Activated naive CD4-positive, alpha-beta T cell treated with anti-CD3 and anti-CD28 coated beads, Interleukin-2, amount 50 U/mL, for 72 hours (primary cell): ENCODE results near the gene RNF150. TPM values are rescaled to one million over a fixed set of nuclear protein-coding genes. Genes with fewer than 3 reads are reported as not detected.

Experiments used
- ATAC-seq, 2 donors: fragments of 150-1000 bp; cut with Tn5 transposase; 2 replicates each; pipeline ENCODE4 v1.10.0; 2021; ENCODE audit warnings: mild to moderate bottlenecking in 2 of 2, moderate library complexity in 2 of 2
- DNase-seq, 2 donors: peaks; one replicate each; pipeline ENCODE4 v3.0.0; 2021 to 2022; ENCODE audit warnings: low spot score in 2 of 2
- H3K27ac Mint-ChIP-seq, 2 donors: one replicate each; pipeline ENCODE4 v1.8.0; 2022; ENCODE audit warnings: mild to moderate bottlenecking in 2 of 2, mixed read lengths in 2 of 2
- H3K36me3 Mint-ChIP-seq, 2 donors: one replicate each; pipeline ENCODE4 v1.8.0; 2022; ENCODE audit warnings: mixed read lengths in 2 of 2
- H3K9me3 Mint-ChIP-seq, 2 donors: one replicate each; pipeline ENCODE4 v1.8.0; 2022; ENCODE audit warnings: mixed read lengths in 2 of 2
- total RNA-seq, 2 donors: library from RNA; stranded (reverse); gene quantifications; one replicate each; pipeline ENCODE4 v1.2.3, GENCODE V29; 2022

The RNF150 gene
- total RNA-seq, 2 donors from 2014 or later, result 0.08 TPM; not detected in 1

DNA sequence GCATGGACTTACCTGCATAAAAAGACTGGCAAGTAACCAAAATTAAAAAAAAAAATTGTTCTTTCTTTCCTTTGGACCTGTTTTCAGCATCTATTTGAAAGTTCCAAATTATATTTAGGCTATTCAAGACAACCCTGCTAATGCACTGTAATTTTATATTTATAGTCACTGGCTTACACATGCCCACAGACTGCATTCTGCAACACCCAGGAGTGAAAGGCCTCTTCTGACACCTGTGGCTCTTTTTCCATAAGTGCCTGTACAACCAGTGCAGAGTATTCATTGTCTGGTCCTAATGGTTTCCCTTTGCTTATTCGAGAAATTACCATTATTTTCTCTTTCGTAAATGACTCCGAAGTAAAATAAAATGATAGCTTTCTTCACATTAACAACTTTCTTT is 143.3 kb downstream of the RNF150 start:
- ATAC-seq, result no peak
- H3K36me3 Mint-ChIP-seq, result no peaks in the 10 kb centered on the region

DNA sequence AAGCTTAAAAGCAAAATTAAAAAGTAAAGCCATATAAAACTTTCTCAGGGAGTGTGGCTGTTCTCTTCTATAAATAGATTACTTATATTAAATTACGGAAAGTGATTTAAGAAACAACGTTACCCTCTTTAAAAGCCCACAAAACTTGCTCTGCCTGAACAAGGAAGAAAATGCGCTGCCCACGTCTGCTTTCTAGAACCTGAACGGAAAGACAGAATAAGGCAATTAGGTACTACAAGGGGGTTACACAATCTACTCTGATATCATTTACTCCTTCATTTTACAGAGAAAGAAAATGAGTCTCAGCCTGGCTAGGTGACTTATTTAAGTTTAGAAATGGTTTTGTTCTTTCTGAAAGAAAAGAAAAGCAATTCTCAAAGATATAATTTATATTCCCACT is 147.2 kb downstream of the RNF150 start:
- Mint-ChIP-seq H3K9me3 (no peaks in the 10 kb centered on the region), H3K36me3 (no peaks in the 10 kb centered on the region), H3K27ac (no peak overlapping the region)
- no peak for ATAC-seq
- DNase-seq, result no peak

More for the DNA sequence above, 143.3 kb downstream of the RNF150 start:
- DNase-seq, result no peak
- H3K27ac Mint-ChIP-seq, result no peak overlapping the region
- no peaks in the 10 kb centered on the region for H3K9me3 Mint-ChIP-seq

- ATAC-seq, result no peak
- Mint-ChIP-seq H3K27ac (no peak overlapping the region), H3K9me3 (no peaks in the 10 kb centered on the region), H3K36me3 (no peaks in the 10 kb centered on the region)
- no peak for DNase-seq
Observed at GRCh38 chr4:140982613-140983340, 150.5 kb downstream of the RNF150 start.

- no peaks in the 10 kb centered on the region for H3K36me3 Mint-ChIP-seq
- no peak for DNase-seq
- H3K27ac Mint-ChIP-seq, result no peak overlapping the region
- peaks cover 0 to 7% of the 10 kb centered on the region in 2 donors for H3K9me3 Mint-ChIP-seq
- ATAC-seq, result no peak
Observed at GRCh38 chr4:140980426-140981200, 152.7 kb downstream of the RNF150 start.

GRCh38 chr4:140976768-140977167 is 156.5 kb downstream of the RNF150 start:
- H3K36me3 Mint-ChIP-seq, result no peaks in the 10 kb centered on the region
- H3K9me3 Mint-ChIP-seq, result peaks cover 0 to 7% of the 10 kb centered on the region in 2 donors
- H3K27ac Mint-ChIP-seq, result no peak overlapping the region
- DNase-seq, result no peak
- ATAC-seq, result no peak

DNA sequence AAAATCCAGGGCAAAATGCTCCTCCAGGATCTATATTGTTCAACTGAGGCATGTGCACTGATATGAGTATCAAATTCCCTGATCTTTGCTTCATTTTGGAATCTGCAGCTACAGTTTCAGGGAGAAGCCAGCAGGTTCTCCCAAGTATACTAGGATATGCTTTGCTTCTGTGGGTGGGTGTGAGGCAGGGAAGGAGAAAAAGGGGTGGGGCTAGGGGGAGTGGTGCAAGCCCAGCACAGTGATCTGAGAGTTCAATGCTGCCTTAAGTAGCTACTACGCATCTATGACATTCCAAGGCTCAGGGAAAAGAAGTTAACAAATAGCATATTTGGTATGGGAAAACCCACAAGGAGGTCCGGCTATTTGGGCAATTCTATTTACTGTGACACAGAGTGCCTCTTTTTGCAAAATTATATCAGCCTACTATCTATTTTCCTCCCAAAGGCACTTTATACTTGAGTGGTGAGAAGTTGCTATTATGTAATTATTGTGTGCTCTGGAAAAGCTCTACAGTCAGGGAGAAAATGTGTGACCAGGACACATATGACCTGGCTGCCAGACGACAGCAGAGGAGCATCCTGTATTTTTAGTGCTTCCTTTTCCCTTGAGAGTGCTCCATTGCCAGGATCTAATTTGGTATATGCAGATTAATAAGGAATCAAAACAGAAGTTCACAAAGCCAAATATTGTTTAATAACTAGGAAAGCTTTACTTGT is 162.0 kb downstream of the RNF150 start:
- Mint-ChIP-seq H3K9me3 (peaks cover 0 to 3% of the 10 kb centered on the region in 2 donors), H3K27ac (no peak overlapping the region), H3K36me3 (no peaks in the 10 kb centered on the region)
- ATAC-seq (no peak), DNase-seq (no peak)

- H3K27ac Mint-ChIP-seq, result no peak overlapping the region
- ATAC-seq, result no peak
- H3K36me3 Mint-ChIP-seq, result no peaks in the 10 kb centered on the region
- DNase-seq, result no peak
- H3K9me3 Mint-ChIP-seq, result no peaks in the 10 kb centered on the region
Observed at GRCh38 chr4:140969296-140969695, 164.0 kb downstream of the RNF150 start.

GRCh38 chr4:140968371-140968770 is 164.9 kb downstream of the RNF150 start:
- no peak for DNase-seq
- no peaks in the 10 kb centered on the region for H3K36me3 Mint-ChIP-seq
- no peaks in the 10 kb centered on the region for H3K9me3 Mint-ChIP-seq
- no peak overlapping the region for H3K27ac Mint-ChIP-seq
- ATAC-seq, result no peak

DNA sequence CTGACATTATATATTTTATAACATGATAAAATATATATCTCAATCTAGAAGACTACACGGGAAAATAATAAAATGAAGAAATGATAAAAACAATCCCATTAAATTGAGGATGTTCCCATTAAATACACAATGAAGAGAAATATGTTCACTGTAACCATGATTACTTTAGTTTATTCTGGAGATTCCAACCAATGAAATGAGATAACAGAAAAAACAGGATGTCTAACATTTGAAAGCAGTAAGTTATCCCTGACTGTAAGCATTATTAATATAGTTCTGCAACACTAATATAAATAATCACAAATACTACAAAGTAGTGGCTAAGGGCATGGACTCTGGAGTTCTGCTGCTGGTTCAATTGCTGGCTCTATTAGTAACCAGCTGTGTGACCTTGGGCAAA is 169.4 kb downstream of the RNF150 start:
- Mint-ChIP-seq H3K36me3 (no peaks in the 10 kb centered on the region), H3K27ac (no peak overlapping the region), H3K9me3 (no peaks in the 10 kb centered on the region)
- ATAC-seq (no peak), DNase-seq (no peak)

DNA sequence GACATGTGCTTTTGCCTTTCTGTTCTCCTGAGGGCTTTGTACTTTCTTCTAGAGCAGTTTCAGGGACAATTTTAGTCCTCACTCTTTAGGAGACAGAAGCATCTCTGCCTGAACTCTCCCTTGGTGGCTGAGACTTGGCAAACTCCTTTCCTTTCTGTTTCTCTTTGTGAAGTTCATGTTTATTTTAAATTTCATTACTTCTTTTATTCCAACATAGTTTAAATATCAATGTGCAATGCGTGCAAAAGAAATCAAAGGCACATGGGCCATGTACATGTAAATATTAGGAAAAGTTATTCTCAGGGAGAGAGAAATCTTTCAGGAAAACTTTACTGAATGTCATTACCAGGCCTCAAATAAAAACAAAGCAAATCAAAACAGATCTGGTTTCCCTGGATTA is 177.6 kb downstream of the RNF150 start:
- H3K9me3 Mint-ChIP-seq, result peaks cover 7 to 10% of the 10 kb centered on the region in 2 donors
- DNase-seq (no peak), ATAC-seq (no peak)
- no peak overlapping the region for H3K27ac Mint-ChIP-seq
- H3K36me3 Mint-ChIP-seq, result peaks cover 0 to 4% of the 10 kb centered on the region in 2 donors

DNA sequence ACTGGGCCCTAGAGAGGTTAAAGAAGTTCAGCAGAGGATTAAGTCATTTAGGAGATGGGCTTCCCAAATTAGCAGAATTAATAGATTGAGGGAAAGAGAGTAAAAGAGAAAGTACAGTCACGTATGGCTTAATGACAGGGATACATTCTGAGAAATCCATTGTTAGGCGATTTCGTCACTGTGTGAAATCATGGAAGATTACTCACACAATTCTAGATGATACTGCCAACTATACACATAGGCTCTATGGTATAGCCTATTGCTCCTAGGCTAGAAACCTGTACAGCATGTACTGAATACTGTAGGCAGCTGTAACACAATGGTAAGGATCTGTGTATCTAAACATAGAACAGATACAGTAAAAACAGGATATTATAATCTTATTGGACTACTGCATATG is 180.6 kb downstream of the RNF150 start:
- H3K36me3 Mint-ChIP-seq, result peaks cover 0 to 4% of the 10 kb centered on the region in 2 donors

DNA sequence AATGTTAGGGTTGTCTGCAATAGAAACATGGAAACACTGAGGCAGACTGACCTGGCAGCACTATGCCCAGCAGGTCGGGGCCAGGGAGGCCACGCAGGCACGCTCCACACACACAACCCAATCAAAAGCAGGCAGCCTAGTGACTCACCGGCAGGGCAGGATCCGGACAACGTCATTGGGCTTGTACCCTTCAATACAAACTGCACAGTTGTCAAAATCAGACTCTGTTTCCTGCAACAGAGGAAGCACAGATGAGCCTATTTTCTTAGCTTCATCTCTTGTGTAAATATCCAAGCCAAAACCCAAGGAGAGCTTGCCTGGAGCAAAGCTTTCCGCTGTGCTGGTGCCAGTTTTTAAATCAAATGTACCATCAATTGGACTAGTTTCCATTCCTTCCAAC is 185.8 kb downstream of the RNF150 start:
- Mint-ChIP-seq H3K9me3 (no peaks in the 10 kb centered on the region), H3K27ac (no peak overlapping the region), H3K36me3 (no peaks in the 10 kb centered on the region)
- no peak for ATAC-seq
- no peak for DNase-seq

More for the DNA sequence above, 180.6 kb downstream of the RNF150 start:
- no peak for DNase-seq
- peaks cover 7 to 10% of the 10 kb centered on the region in 2 donors for H3K9me3 Mint-ChIP-seq
- H3K27ac Mint-ChIP-seq, result no peak overlapping the region
- no peak for ATAC-seq

GRCh38 chr4:140945106-140945505 is 188.2 kb downstream of the RNF150 start:
- DNase-seq, result no peak
- Mint-ChIP-seq H3K9me3 (no peaks in the 10 kb centered on the region), H3K36me3 (no peaks in the 10 kb centered on the region), H3K27ac (no peak overlapping the region)
- no peak for ATAC-seq

DNA sequence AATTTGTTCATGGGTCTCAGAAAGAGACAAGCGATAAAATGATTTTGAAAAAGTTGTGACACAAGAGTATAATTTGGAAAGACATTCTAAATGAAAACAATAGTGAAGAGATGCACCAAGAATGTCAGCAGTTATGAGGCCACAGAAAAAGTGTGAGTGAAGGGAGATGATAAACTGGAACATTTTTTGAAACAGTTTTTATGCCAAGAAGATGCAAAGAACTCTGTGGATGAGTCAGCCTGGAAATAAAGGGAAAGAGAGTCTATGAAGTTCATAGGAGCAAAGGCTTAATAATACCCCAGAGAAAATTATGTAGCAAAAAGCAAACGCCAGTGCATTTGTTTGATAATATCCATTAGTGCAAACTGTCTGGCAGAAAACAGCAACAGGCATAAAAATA is 188.7 kb downstream of the RNF150 start:
- no peak overlapping the region for H3K27ac Mint-ChIP-seq
- DNase-seq (no peak), ATAC-seq (no peak)
- H3K36me3 Mint-ChIP-seq, result no peaks in the 10 kb centered on the region
- H3K9me3 Mint-ChIP-seq, result no peaks in the 10 kb centered on the region

DNA sequence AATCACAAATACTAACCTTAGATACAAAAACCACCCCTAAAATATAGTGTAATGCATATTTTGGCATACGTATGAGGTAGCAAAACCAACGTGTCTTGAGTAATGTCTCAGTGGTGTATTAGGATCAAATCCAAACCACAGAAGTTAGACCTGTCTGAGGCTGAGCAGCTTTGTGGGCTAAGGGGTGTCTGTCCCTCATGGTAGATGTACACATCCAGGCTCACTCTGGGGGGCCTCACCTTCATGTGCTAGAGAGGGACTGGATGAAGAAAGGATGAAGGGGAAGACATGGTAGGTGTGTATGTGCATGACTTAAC is 189.1 kb downstream of the RNF150 start:
- ATAC-seq (no peak), DNase-seq (no peak)
- H3K27ac Mint-ChIP-seq, result no peak overlapping the region
- H3K9me3 Mint-ChIP-seq, result no peaks in the 10 kb centered on the region
- no peaks in the 10 kb centered on the region for H3K36me3 Mint-ChIP-seq

- Mint-ChIP-seq H3K9me3 (no peaks in the 10 kb centered on the region), H3K36me3 (no peaks in the 10 kb centered on the region), H3K27ac (no peak overlapping the region)
- ATAC-seq (no peak), DNase-seq (no peak)
Observed at GRCh38 chr4:140943486-140944198, 189.6 kb downstream of the RNF150 start.

GRCh38 chr4:140940589-140940988 is 192.7 kb downstream of the RNF150 start:
- Mint-ChIP-seq H3K27ac (no peak overlapping the region), H3K9me3 (no peaks in the 10 kb centered on the region)
- DNase-seq, result no peak

More at GRCh38 chr4:140940589-140940988, 192.7 kb downstream of the RNF150 start:
- ATAC-seq, result no peak
- no peaks in the 10 kb centered on the region for H3K36me3 Mint-ChIP-seq
